ENCODE measurements around the gene CAMSAP3.

DNA sequence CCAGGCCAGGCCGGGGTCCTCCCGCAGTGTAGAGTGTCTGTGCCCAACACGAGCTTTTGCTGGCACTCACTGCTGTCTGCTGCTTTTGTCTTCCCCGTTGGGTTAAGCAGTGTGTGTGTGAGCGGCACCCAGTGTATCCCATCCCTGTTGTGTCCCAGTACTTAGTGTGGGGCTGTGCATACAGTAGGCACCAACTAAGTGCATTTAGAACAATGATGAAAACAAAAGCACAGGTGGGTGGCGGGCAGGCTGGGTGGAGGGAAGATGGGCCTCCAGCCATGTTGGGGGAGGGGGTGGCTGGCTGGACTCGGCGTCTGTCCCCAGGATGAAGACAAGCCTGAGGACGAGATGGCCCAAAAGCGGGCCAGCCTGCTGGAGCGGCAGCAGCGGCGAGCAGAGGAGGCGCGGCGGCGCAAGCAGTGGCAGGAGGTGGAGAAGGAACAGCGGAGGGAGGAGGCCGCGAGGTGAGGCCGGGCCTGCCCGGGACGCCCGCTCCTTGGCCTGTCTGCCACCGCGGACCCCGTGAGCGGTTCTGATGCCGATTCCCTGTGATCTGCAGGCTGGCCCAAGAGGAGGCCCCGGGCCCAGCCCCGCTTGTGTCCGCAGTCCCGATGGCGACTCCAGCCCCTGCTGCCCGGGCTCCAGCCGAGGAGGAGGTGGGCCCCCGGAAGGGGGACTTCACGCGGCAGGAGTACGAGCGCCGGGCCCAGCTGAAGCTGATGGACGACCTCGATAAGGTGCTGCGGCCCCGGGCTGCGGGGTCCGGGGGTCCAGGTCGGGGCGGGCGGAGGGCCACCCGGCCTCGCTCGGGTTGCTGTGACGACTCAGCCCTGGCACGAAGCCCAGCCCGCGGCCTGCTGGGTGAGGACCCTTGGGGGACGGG is 19.4 kb downstream of the CAMSAP3 start:
- TF ChIP-seq, protein P1, sequence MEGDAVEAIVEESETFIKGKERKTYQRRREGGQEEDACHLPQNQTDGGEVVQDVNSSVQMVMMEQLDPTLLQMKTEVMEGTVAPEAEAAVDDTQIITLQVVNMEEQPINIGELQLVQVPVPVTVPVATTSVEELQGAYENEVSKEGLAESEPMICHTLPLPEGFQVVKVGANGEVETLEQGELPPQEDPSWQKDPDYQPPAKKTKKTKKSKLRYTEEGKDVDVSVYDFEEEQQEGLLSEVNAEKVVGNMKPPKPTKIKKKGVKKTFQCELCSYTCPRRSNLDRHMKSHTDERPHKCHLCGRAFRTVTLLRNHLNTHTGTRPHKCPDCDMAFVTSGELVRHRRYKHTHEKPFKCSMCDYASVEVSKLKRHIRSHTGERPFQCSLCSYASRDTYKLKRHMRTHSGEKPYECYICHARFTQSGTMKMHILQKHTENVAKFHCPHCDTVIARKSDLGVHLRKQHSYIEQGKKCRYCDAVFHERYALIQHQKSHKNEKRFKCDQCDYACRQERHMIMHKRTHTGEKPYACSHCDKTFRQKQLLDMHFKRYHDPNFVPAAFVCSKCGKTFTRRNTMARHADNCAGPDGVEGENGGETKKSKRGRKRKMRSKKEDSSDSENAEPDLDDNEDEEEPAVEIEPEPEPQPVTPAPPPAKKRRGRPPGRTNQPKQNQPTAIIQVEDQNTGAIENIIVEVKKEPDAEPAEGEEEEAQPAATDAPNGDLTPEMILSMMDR (IDR thresholded peaks at IDR 0.05; ENCODE audit: insufficient read depth, low read depth, low read length) = no peak
- TF ChIP-seq EZH2 (IDR thresholded peaks at IDR 0.05; ENCODE audit: insufficient read depth, low read length) = no peak

Data from astrocyte (in vitro differentiated cells and primary cell).